ENCODE measurements around the gene GCLC.
"Not testable (repeated sequence)": the region's sequence is repeated elsewhere in the genome, so short reads cannot be mapped to it uniquely, and the experiment has no call there.

GCLC gene

GRCh38 chr6:53583451-53583850 lies 38.5 kb upstream of the GCLC start:
- TF ChIP-seq SPI1 (IDR thresholded peaks at IDR 0.05; ENCODE audit: low read depth, low read length): no peak
- TF ChIP-seq TAF1 (IDR thresholded peaks at IDR 0.05; ENCODE audit: low read depth, low read length): no peak
- TF ChIP-seq POLR2AphosphoS5 (IDR thresholded peaks at IDR 0.05; ENCODE audit: low read depth, low read length): no peak
- TF ChIP-seq PAX5 (IDR thresholded peaks at IDR 0.05; ENCODE audit: insufficient read depth, low read length, severe bottlenecking): no peak
- TF ChIP-seq POLR2A (IDR thresholded peaks at IDR 0.05; ENCODE audit: low read depth, low read length): no peak
- no peak for TF ChIP-seq POU2F2 (IDR thresholded peaks at IDR 0.05; ENCODE audit: low read depth, low read length)
- DNase-seq (ENCODE audit: insufficient read length, low spot score): no peak

DNA sequence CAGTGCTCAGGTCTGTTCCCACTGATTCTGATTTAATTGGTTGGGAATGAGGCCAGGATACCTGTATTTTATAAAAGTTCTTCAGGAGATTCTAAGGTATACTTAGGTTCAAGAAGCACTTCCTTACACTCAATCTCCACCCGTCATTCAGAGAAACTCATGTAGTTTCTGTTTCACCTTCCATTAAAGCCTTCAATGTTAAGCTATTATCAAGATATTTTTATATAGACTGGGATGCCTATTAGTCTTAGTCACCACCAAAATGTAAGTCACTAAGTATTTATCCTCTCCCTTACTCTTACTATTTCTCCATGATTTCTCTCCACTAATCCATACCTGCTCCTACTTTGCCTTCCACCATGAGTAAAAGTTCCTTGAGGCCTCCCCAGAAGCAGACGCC lies 38.1 kb upstream of the GCLC start:
- no peak for FAIRE-seq
- no peak for DNase-seq (ENCODE audit: insufficient read length, low spot score)
- TF ChIP-seq POLR2AphosphoS5 (IDR thresholded peaks at IDR 0.05; ENCODE audit: low read depth, low read length): no peak
- peak; percentile 34; the same call in 1 of the 2 replicates for TF ChIP-seq SPI1 (IDR thresholded peaks at IDR 0.05; ENCODE audit: low read depth, low read length)

More at GRCh38 chr6:53583451-53583850, 38.5 kb upstream of the GCLC start:
- no peak for FAIRE-seq

DNA sequence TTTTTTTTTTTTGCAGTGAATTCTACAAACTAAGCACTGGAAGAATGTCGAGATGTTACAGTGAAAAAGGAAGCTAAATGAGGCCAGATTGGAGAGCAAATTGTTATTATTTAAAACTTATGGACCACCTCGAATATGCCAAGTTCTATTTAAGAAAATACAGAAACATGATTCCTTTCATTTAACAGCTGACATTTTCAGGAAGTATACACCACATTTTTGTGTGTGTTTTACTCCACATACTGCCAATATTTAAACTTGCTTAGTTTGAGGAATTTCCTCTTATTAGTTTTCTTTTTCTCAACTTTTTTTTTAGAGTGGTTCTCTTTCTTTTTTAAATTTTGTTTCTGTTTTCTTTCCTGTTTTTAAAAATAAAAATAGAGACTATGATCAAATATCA lies 37.0 kb upstream of the GCLC start:
- FAIRE-seq (no peak), DNase-seq (ENCODE audit: insufficient read length, low spot score) (no peak)
- TF ChIP-seq POLR2AphosphoS5 (IDR thresholded peaks at IDR 0.05; ENCODE audit: low read depth, low read length) (no peak), SPI1 (IDR thresholded peaks at IDR 0.05; ENCODE audit: low read depth, low read length) (no peak), PAX5 (IDR thresholded peaks at IDR 0.05; ENCODE audit: insufficient read depth, low read length, severe bottlenecking) (no peak), TAF1 (IDR thresholded peaks at IDR 0.05; ENCODE audit: low read depth, low read length) (no peak), POU2F2 (IDR thresholded peaks at IDR 0.05; ENCODE audit: low read depth, low read length) (no peak), POLR2A (IDR thresholded peaks at IDR 0.05; ENCODE audit: low read depth, low read length) (no peak)

DNA sequence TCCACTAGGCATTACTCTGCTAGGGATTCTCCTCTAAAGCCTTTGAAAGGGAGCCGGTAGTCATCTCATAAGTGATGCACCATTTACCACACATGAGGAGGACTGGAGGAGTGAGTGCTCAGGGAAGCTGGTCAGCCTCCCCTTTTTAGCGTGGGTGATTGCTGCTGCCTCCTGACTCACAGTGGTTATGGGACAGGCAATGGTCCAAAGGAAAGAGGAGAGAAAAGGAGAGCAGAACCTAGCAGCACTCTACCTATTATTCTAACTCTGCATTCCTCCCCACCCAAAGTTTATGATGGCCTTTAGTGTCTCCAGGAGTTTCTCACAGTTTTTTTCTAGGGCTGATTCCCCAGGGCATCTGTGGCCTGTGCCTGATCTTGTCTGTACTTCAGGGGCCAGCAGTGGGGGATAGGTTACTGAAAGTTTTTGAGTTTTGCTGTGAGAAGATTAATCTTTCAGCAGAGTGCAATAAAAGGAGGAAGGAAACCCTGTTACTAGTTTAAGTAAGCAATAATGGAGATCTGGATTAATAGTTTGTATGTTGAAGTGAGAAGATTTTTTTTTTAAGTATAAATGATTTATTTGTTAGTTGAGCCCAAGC lies 36.4 kb upstream of the GCLC start:
- no peak for FAIRE-seq
- TF ChIP-seq POLR2AphosphoS5 (IDR thresholded peaks at IDR 0.05; ENCODE audit: low read depth, low read length) (no peak), PAX5 (IDR thresholded peaks at IDR 0.05; ENCODE audit: insufficient read depth, low read length, severe bottlenecking) (no peak), SPI1 (IDR thresholded peaks at IDR 0.05; ENCODE audit: low read depth, low read length) (no peak), POLR2A (IDR thresholded peaks at IDR 0.05; ENCODE audit: low read depth, low read length) (no peak), POU2F2 (IDR thresholded peaks at IDR 0.05; ENCODE audit: low read depth, low read length) (no peak), TAF1 (IDR thresholded peaks at IDR 0.05; ENCODE audit: low read depth, low read length) (no peak)
- DNase-seq (ENCODE audit: insufficient read length, low spot score): no peak

- TF ChIP-seq POU2F2 (IDR thresholded peaks at IDR 0.05; ENCODE audit: low read depth, low read length) (no peak), POLR2A (IDR thresholded peaks at IDR 0.05; ENCODE audit: low read depth, low read length) (no peak), PAX5 (IDR thresholded peaks at IDR 0.05; ENCODE audit: insufficient read depth, low read length, severe bottlenecking) (no peak), TAF1 (IDR thresholded peaks at IDR 0.05; ENCODE audit: low read depth, low read length) (no peak), POLR2AphosphoS5 (IDR thresholded peaks at IDR 0.05; ENCODE audit: low read depth, low read length) (no peak), SPI1 (IDR thresholded peaks at IDR 0.05; ENCODE audit: low read depth, low read length) (no peak)
- FAIRE-seq: no peak
- no peak for DNase-seq (ENCODE audit: insufficient read length, low spot score)
These were observed 34.4 kb upstream of the GCLC start for GRCh38 chr6:53579338-53579737.

DNA sequence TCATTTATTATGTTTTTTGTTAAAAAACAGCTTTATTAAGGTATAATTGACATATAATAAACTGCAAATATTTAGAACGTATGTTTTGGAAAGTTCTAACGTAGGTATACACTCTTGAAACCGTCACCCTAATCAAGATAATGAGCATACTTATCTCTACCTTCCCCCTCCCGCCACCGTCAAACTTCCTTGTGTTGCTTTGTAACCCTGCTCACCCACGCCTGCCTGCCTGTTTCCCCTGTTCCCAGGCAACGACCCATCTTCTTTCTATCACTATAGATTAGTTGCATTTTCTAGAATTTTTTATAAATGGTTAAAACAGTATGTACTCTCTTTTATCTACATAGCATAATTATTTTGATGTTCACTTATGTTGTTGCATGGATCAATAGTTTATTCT lies 33.5 kb upstream of the GCLC start:
- FAIRE-seq: no peak
- no peak for DNase-seq (ENCODE audit: insufficient read length, low spot score)
- no peak for TF ChIP-seq POU2F2 (IDR thresholded peaks at IDR 0.05; ENCODE audit: low read depth, low read length)
- no peak for TF ChIP-seq TAF1 (IDR thresholded peaks at IDR 0.05; ENCODE audit: low read depth, low read length)
- no peak for TF ChIP-seq POLR2AphosphoS5 (IDR thresholded peaks at IDR 0.05; ENCODE audit: low read depth, low read length)
- no peak for TF ChIP-seq POLR2A (IDR thresholded peaks at IDR 0.05; ENCODE audit: low read depth, low read length)
- TF ChIP-seq PAX5 (IDR thresholded peaks at IDR 0.05; ENCODE audit: insufficient read depth, low read length, severe bottlenecking): no peak
- TF ChIP-seq SPI1 (IDR thresholded peaks at IDR 0.05; ENCODE audit: low read depth, low read length): no peak

GRCh38 chr6:53573299-53573698 lies 28.4 kb upstream of the GCLC start:
- DNase-seq (ENCODE audit: insufficient read length, low spot score) (no peak), FAIRE-seq (no peak)
- no peak for TF ChIP-seq POLR2A (IDR thresholded peaks at IDR 0.05; ENCODE audit: low read depth, low read length)
- no peak for TF ChIP-seq POU2F2 (IDR thresholded peaks at IDR 0.05; ENCODE audit: low read depth, low read length)
- TF ChIP-seq TAF1 (IDR thresholded peaks at IDR 0.05; ENCODE audit: low read depth, low read length): no peak
- no peak for TF ChIP-seq POLR2AphosphoS5 (IDR thresholded peaks at IDR 0.05; ENCODE audit: low read depth, low read length)
- TF ChIP-seq SPI1 (IDR thresholded peaks at IDR 0.05; ENCODE audit: low read depth, low read length): no peak
- no peak for TF ChIP-seq PAX5 (IDR thresholded peaks at IDR 0.05; ENCODE audit: insufficient read depth, low read length, severe bottlenecking)

- not testable (repeated sequence) for FAIRE-seq; DNase-seq (ENCODE audit: insufficient read length, low spot score)
These were observed 27.5 kb upstream of the GCLC start for GRCh38 chr6:53572379-53572778.

DNA sequence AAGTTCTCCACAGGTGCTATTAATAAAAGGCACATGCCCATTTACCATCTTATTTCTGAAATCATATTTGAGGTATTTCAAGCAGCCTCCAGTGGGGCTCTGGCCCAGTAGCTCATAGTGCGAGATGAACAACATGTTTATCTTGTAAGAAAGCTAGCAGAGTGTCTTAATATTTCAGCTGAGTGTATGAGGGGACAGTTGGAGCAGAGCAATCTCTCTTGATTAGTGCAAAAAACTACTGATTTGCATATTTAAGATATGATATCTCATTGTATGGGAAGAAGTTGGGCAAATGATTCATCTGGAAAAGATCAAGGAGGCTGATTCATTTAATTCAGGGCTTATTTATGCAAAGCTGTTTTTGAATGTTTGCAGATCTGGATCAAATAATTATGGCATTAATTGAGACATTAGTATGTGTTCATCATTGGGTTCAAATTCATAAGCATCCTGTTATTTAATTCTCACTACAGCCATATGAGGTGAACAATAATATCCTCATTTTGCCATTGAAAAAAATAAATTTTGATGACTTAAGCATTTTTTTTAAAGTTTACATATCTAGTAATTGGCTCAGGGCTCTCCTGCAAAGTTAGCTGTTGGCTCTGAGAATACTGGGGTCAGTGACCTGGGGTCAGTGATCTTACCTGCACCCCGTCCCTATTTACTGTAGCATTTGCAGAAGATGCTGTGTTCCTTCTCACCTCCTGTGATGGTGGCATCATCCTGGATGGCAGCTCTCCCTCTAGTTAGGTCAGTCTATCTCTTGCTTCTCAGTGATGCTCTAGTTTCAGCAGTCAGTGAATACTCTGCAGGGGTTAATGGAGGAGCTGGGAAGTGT lies 24.1 kb upstream of the GCLC start:
- TF ChIP-seq POU2F2 (IDR thresholded peaks at IDR 0.05; ENCODE audit: low read depth, low read length): no peak
- no peak for TF ChIP-seq POLR2A (IDR thresholded peaks at IDR 0.05; ENCODE audit: low read depth, low read length)
- TF ChIP-seq SPI1 (IDR thresholded peaks at IDR 0.05; ENCODE audit: low read depth, low read length): no peak
- TF ChIP-seq POLR2AphosphoS5 (IDR thresholded peaks at IDR 0.05; ENCODE audit: low read depth, low read length): no peak
- no peak for TF ChIP-seq TAF1 (IDR thresholded peaks at IDR 0.05; ENCODE audit: low read depth, low read length)
- TF ChIP-seq PAX5 (IDR thresholded peaks at IDR 0.05; ENCODE audit: insufficient read depth, low read length, severe bottlenecking): no peak
- FAIRE-seq (no peak), DNase-seq (ENCODE audit: insufficient read length, low spot score) (no peak)

DNA sequence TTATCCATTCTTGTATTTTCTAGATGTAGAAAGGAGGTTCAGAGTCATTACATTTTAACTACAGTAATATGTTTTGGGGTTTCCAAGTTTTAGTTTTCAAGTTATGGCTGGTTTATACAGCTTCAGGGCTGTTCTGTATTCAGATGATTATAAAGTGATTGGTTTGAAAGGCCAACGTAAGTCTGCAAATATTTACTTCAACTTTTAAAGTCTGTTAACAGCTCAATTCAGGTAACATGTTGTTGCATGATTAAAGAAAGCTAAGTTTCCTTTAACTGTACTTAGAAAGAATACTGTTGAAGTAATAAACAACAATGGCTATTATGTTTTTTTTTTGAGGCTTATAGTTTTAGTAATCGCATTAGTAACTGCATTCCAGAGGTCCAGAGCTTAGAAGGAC lies 22.8 kb upstream of the GCLC start:
- no peak for TF ChIP-seq POLR2A (IDR thresholded peaks at IDR 0.05; ENCODE audit: low read depth, low read length)
- TF ChIP-seq SPI1 (IDR thresholded peaks at IDR 0.05; ENCODE audit: low read depth, low read length): no peak
- no peak for TF ChIP-seq POLR2AphosphoS5 (IDR thresholded peaks at IDR 0.05; ENCODE audit: low read depth, low read length)
- no peak for TF ChIP-seq TAF1 (IDR thresholded peaks at IDR 0.05; ENCODE audit: low read depth, low read length)
- TF ChIP-seq POU2F2 (IDR thresholded peaks at IDR 0.05; ENCODE audit: low read depth, low read length): no peak
- no peak for TF ChIP-seq PAX5 (IDR thresholded peaks at IDR 0.05; ENCODE audit: insufficient read depth, low read length, severe bottlenecking)
- no peak for DNase-seq (ENCODE audit: insufficient read length, low spot score)
- FAIRE-seq: no peak

Measured in GM12891 (cell line).